Measurements from ENCODE around the gene TEAD1.

TEAD1 gene

DNA sequence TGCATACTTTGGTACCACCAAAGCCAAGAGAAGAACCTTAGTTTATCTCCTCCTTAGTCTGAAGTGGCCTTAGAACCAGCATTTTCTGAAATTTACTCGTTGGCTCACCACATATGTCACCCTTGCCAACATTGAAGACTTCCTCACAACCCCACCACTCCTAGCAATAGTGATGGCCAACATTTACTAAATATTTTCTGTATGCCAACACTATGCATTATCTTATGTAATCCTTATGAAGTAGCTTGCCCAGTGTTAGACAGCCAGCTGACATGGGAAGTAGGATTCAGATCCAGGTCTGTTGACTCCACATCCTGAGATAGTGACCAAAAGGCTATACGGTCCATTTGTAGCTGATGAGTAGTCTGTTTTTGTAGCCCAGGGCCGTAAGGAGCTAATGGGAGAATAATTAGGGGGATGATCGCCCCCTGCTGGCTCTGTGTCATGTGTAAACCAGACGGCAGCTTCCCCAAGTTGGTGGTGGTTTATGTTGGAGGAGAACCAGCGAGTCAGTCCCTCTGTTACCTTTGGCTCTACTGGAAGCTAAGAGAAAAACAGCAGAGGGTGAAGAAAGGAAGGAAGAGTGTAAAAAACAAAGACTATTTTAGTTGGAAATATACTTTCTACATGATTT is 214.4 kb downstream of the TEAD1 start:
- TF ChIP-seq, protein P1, sequence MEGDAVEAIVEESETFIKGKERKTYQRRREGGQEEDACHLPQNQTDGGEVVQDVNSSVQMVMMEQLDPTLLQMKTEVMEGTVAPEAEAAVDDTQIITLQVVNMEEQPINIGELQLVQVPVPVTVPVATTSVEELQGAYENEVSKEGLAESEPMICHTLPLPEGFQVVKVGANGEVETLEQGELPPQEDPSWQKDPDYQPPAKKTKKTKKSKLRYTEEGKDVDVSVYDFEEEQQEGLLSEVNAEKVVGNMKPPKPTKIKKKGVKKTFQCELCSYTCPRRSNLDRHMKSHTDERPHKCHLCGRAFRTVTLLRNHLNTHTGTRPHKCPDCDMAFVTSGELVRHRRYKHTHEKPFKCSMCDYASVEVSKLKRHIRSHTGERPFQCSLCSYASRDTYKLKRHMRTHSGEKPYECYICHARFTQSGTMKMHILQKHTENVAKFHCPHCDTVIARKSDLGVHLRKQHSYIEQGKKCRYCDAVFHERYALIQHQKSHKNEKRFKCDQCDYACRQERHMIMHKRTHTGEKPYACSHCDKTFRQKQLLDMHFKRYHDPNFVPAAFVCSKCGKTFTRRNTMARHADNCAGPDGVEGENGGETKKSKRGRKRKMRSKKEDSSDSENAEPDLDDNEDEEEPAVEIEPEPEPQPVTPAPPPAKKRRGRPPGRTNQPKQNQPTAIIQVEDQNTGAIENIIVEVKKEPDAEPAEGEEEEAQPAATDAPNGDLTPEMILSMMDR (IDR thresholded peaks at IDR 0.05; ENCODE audit: low read depth, low read length) = peak; percentile 70
- in situ Hi-C loops (cut with HindIII; ENCODE audit: low sequenced_read_pairs) = no loop called here
- H3K4me3 ChIP-seq (ENCODE audit: low read depth, low read length) = no peak overlapping the region
- peak; percentile 96 for DNase-seq (ENCODE audit: low read depth, low spot score)

DNA sequence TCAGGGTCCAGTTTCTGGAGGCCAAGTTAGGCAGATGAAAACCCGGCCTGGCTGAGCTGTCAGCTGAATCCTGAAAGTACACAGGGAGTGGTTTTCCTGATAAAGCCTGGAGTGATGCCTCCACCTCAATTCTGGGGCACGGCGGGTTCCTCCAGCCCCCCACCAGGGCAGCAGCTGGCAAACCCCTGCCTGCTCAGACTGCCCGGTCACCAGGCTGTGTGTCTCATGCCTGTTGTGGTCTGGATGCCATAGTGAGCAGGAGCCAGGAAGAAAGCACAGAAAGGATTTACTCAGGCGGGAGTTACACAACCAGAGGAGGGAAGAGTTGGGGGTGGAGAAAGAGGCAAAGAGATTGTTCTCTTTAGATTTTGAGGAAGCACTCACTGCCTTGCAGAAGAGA is 215.0 kb downstream of the TEAD1 start:
- peak; percentile 75 for DNase-seq (ENCODE audit: low read depth, low spot score)
- H3K4me3 ChIP-seq (ENCODE audit: low read depth, low read length) = no peak overlapping the region
- TF ChIP-seq, protein P1 (IDR thresholded peaks at IDR 0.05; ENCODE audit: low read depth, low read length) = no peak
- in situ Hi-C loops (cut with HindIII; ENCODE audit: low sequenced_read_pairs) = no loop called here

DNA sequence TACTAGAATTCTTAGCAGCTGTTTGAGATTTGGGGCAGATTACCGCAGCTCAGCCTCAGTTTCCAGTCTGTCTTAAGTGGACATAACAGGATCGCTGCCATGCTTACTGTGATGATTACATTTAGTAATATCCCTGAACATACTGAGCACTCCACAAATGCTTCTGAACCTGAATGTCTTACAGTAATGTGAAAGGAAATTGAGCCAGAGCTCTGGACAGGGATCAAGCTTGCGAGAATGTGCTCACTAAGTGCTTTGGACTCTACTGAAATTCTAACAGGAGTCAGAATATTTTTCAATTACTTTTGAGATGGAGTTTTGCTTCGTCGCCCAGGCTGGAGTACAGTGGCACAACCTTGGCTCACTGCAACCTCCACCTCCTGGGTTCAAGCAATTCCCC is 216.3 kb downstream of the TEAD1 start:
- in situ Hi-C loops (cut with HindIII; ENCODE audit: low sequenced_read_pairs) = no loop called here
- TF ChIP-seq, protein P1 (IDR thresholded peaks at IDR 0.05; ENCODE audit: low read depth, low read length) = no peak
- no peak for DNase-seq (ENCODE audit: low read depth, low spot score)
- no peak overlapping the region for H3K4me3 ChIP-seq (ENCODE audit: low read depth, low read length)

DNA sequence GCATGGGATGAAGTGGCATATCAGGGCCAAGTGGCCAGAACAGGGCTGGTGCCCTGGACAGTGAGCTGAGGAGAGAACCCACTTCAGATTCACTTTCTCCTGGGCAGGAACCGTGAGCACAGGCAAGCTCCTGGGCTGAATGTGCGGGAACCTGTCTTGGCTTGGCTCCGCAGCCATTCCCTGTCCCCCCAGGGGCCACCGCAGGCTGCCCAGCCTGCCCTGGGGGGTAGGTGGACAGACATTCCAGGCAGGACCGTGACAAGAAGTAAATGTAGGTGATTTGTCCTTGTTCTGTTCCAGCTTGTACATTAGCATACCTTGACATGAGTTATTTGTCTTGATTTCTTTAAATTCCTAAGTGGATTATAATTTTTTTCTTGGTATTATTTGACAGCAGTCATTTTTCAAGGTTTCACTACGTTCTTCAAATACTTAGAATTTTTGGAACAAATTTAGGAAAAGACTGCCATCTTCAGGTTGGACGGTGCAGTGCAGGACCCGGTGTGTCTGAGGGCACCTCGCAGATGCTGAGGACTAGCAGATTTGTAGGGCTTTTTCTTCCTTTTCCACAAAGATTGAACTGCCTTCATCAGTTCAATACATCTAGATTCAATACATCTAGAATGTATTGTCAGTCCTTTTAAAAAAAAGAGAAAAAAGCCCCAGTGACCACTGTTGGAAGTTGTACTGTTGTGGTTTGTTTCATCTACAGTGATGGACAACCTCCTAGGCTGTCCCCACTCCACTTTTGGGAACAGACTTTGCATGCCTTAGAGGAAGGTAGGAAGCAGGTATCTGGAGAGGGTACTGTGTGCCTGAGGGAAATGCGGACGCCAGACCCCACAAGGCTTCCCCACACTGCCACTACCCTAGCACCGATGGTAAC is 219.8 kb downstream of the TEAD1 start:
- DNase-seq (ENCODE audit: low read depth, low spot score) = peak; percentile 68
- H3K4me3 ChIP-seq (ENCODE audit: low read depth, low read length) = no peak overlapping the region
- in situ Hi-C loops (cut with HindIII; ENCODE audit: low sequenced_read_pairs) = no loop called here
- TF ChIP-seq, protein P1 (IDR thresholded peaks at IDR 0.05; ENCODE audit: low read depth, low read length) = peak; percentile 85

DNA sequence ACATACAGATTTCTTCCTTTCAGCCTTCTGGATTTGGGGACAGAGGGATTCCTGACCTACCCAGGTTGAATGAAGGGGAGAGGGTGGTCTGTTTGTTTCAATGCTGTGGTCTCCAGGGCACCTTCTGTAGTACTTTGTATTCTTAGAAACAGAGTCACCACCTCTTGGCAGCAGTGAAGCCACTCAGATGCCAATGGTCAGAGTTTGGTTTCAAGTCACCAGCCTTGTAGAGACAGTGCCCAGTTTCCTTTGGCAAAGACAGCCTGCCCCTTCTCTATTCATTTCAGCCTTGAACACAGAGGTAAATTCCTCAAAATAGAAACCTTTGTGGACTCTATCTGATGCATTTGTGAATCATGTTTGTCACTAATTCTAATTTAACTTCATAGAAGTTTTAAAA is 223.2 kb downstream of the TEAD1 start:
- DNase-seq (ENCODE audit: low read depth, low spot score) = no peak
- TF ChIP-seq, protein P1 (IDR thresholded peaks at IDR 0.05; ENCODE audit: low read depth, low read length) = no peak
- in situ Hi-C loops (cut with HindIII; ENCODE audit: low sequenced_read_pairs) = no loop called here
- no peak overlapping the region for H3K4me3 ChIP-seq (ENCODE audit: low read depth, low read length)

DNA sequence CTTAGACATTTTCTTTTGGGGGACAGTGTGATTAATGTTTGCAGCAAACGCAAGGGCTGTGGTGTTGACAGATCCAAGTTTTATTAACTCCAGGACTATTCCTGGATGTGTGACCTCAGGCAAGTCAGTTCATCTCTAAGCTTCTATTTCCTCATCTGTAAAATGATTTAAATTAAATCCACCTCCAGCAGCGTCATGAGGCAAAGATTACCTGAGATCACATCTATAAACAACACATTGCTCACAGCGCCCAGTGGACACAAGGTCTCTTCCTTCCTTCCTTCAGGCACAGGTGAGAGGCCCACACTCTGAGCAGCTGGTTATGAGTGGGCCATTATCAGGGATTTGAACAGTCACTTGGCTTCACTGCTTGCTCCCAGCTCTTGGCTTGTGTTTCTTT is 223.6 kb downstream of the TEAD1 start:
- no peak for DNase-seq (ENCODE audit: low read depth, low spot score)
- TF ChIP-seq, protein P1 (IDR thresholded peaks at IDR 0.05; ENCODE audit: low read depth, low read length) = no peak
- no peak overlapping the region for H3K4me3 ChIP-seq (ENCODE audit: low read depth, low read length)
- in situ Hi-C loops (cut with HindIII; ENCODE audit: low sequenced_read_pairs) = no loop called here
